OCI-LY7 (cell line): ENCODE measurements around the gene CARD11. TPM values are rescaled to one million over a fixed set of nuclear protein-coding genes. Genes with fewer than 3 reads are reported as not detected.
A peak's percentile ranks its signal among the peaks of the same experiment; 100 is the strongest.

Source experiments
- BruUV-seq: library from RNA; stranded (reverse); fragments of 400-500 nt; replicated peaks from 2 replicates; lab custom pipeline; 2021; lab: Mats Ljungman, UMichigan
- CTCF ChIA-PET: fragments of 300-600 bp; sonication (Branson Sonifier 250); formaldehyde crosslinking; loops from one replicate; lab custom pipeline; 2022; ENCODE audit warnings: antibody characterized with exemption; ENCODE audit not compliant: unreplicated experiment; lab: Charles Lee
- POLR2A ChIA-PET: fragments of 300-600 bp; sonication (Branson Sonifier 250); formaldehyde crosslinking; loops from one replicate; lab custom pipeline; 2022; ENCODE audit warnings: antibody characterized with exemption; lab: Charles Lee
- DNase-seq: peaks from one replicate; pipeline ENCODE4 v3.0.0-alpha.2; 2015; ENCODE audit warnings: low spot score
- H2AFZ ChIP-seq: fragments of 200-600 bp; sonication (generic), shearing (Covaris generic); 2 replicates; pipeline ENCODE4 v1.6.1; 2014; ENCODE audit warnings: mild to moderate bottlenecking, antibody characterized with exemption, low read length, moderate library complexity
- H3K27ac ChIP-seq: fragments of 200-600 bp; sonication (generic); 2 replicates; pipeline ENCODE4 v1.5.1; 2014; ENCODE audit warnings: mixed run types, low read depth, mild to moderate bottlenecking, moderate library complexity, low read length, inconsistent platforms; ENCODE audit not compliant: poor library complexity, severe bottlenecking
- H3K36me3 ChIP-seq: fragments of 200-600 bp; sonication (generic); 2 replicates; pipeline ENCODE4 v1.6.1; 2014; ENCODE audit warnings: mild to moderate bottlenecking, antibody characterized with exemption, low read length, moderate library complexity, mixed read lengths; ENCODE audit not compliant: insufficient read depth
- H3K4me1 ChIP-seq: fragments of 200-600 bp; sonication (generic); 2 replicates; pipeline ENCODE4 v1.5.1; 2014; ENCODE audit warnings: mild to moderate bottlenecking, low read length; ENCODE audit not compliant: insufficient read depth, poor library complexity, severe bottlenecking
- H3K4me2 ChIP-seq: fragments of 200-600 bp; sonication (generic); 2 replicates; pipeline ENCODE4 v1.6.1; 2014; ENCODE audit warnings: mild to moderate bottlenecking, low read length
- H3K4me3 ChIP-seq: fragments of 200-600 bp; sonication (generic); 2 replicates; pipeline ENCODE4 v1.5.1; 2014; ENCODE audit warnings: mild to moderate bottlenecking, low read depth, low read length; ENCODE audit not compliant: poor library complexity, severe bottlenecking
- H3K79me2 ChIP-seq: fragments of 200-600 bp; sonication (generic); 2 replicates; pipeline ENCODE4 v1.6.1; 2016; ENCODE audit warnings: low read depth, mild to moderate bottlenecking, low read length, moderate library complexity, mixed read lengths; ENCODE audit not compliant: insufficient read depth
- H3K9me2 ChIP-seq: fragments of 200-600 bp; sonication (generic); 2 replicates; pipeline ENCODE4 v1.6.1; 2016; ENCODE audit warnings: mild to moderate bottlenecking, low read length, mixed read lengths; ENCODE audit not compliant: insufficient read depth
- H3K9me3 ChIP-seq: fragments of 200-600 bp; sonication (generic); 2 replicates; pipeline ENCODE4 v1.6.1; 2014; ENCODE audit warnings: mild to moderate bottlenecking, mixed run types, low read length, mixed read lengths
- H4K20me1 ChIP-seq: fragments of 200-600 bp; sonication (generic); 2 replicates; pipeline ENCODE4 v1.6.1; 2014; ENCODE audit warnings: mild to moderate bottlenecking, antibody characterized with exemption, low read length, moderate library complexity, mixed read lengths; ENCODE audit not compliant: insufficient read depth
- CTCF ChIP-seq: fragments of 200-600 bp; sonication (generic); conservative IDR thresholded peaks from 2 replicates; pipeline ENCODE4 v1.5.1; 2014; ENCODE audit warnings: mild to moderate bottlenecking, antibody characterized with exemption, low read length, moderate library complexity, mixed read lengths
- EZH2phosphoT487 ChIP-seq: fragments of 200-600 bp; sonication (generic); IDR thresholded peaks from 2 replicates; pipeline ENCODE4 v1.6.1; 2018; ENCODE audit warnings: low read depth, borderline replicate concordance, mild to moderate bottlenecking, mixed run types, antibody characterized with exemption, low read length, moderate library complexity, mixed read lengths
- intact Hi-C: fragments of 100-400 bp; cut with micrococcal nuclease; formaldehyde crosslinking; loops from one replicate; pipeline ENCODE4 v1.10.0; 2022; ENCODE audit not compliant: unreplicated experiment
- total RNA-seq, 2 experiments: library from RNA; depleted of rRNA in 1 of 2; stranded (reverse); fragments of >200 nt in 1 of 2; shearing (Covaris generic) in 1 of 2; gene quantifications; 2 replicates each; pipeline ENCODE4 v1.2.3, GENCODE V29; 2014 to 2022

Gene CARD11
- total RNA-seq, 2 experiments from 2014 or later = 33.8 to 63.5 TPM

GRCh38 chr7:2859952-2860351 is 183.7 kb downstream of the CARD11 start:
- intact Hi-C loops = loop anchor here (10.0 kb wide), 2 partner anchors 445 to 1035 kb away; partner anchors contain the start of gene SDK1
- no peaks in the 10 kb centered on the region for H3K9me2 ChIP-seq
- no peaks in the 10 kb centered on the region for H3K9me3 ChIP-seq
- POLR2A ChIA-PET = interaction anchor here (1.2 kb wide), 1 partner anchor 9 kb away, joined by 3 read pairs; no protein-coding TSS in a partner anchor
- CTCF ChIA-PET = no interaction called here
- H3K79me2 ChIP-seq = no peaks in the 10 kb centered on the region
- H3K4me2 ChIP-seq = no peak overlapping the region
- no peak overlapping the region for H3K4me3 ChIP-seq
- peaks cover 9% of the 10 kb centered on the region for H3K4me1 ChIP-seq
- no peaks in the 10 kb centered on the region for H4K20me1 ChIP-seq
- TF ChIP-seq EZH2phosphoT487 (no peak), CTCF (no peak)
- DNase-seq = no peak
- no peak overlapping the region for H3K27ac ChIP-seq
- no TSS peak for BruUV-seq
- H2AFZ ChIP-seq = no peak overlapping the region
- no peaks in the 10 kb centered on the region for H3K36me3 ChIP-seq

GRCh38 chr7:2858621-2859020 is 185.0 kb downstream of the CARD11 start:
- CTCF ChIA-PET = interaction anchor here (0.6 kb wide), 1 partner anchor 211 kb away, joined by 3 read pairs; no protein-coding TSS in a partner anchor
- H3K9me2 ChIP-seq = no peaks in the 10 kb centered on the region
- H3K4me2 ChIP-seq = no peak overlapping the region
- no peak overlapping the region for H2AFZ ChIP-seq
- H4K20me1 ChIP-seq = no peaks in the 10 kb centered on the region
- TF ChIP-seq CTCF (no peak), EZH2phosphoT487 (no peak)
- H3K4me1 ChIP-seq = peaks cover 4% of the 10 kb centered on the region
- H3K9me3 ChIP-seq = no peaks in the 10 kb centered on the region
- H3K79me2 ChIP-seq = no peaks in the 10 kb centered on the region
- POLR2A ChIA-PET = interaction anchor here (0.7 to 1.3 kb wide), 3 partner anchors 9 to 200 kb away, joined by 3 to 6 read pairs (median 4); no protein-coding TSS in a partner anchor
- BruUV-seq = no TSS peak
- DNase-seq = no peak
- H3K36me3 ChIP-seq = no peaks in the 10 kb centered on the region
- H3K4me3 ChIP-seq = no peak overlapping the region
- intact Hi-C loops = no loop called here
- no peak overlapping the region for H3K27ac ChIP-seq

- Histone ChIP-seq H3K4me2 (no peak overlapping the region), H4K20me1 (no peaks in the 10 kb centered on the region), H3K9me3 (no peaks in the 10 kb centered on the region), H3K4me1 (no peaks in the 10 kb centered on the region), H3K27ac (no peak overlapping the region), H3K79me2 (no peaks in the 10 kb centered on the region), H3K4me3 (no peak overlapping the region), H3K36me3 (no peaks in the 10 kb centered on the region), H3K9me2 (no peaks in the 10 kb centered on the region), H2AFZ (0 out of 2 replicates have a peak overlapping the region, but pooled peaks have one; percentile 11)
- ChIA-PET POLR2A (interaction anchor here (0.6 to 0.9 kb wide), 3 partner anchors 8 to 296 kb away, joined by 4 read pairs; no protein-coding TSS in a partner anchor), CTCF (no interaction called here)
- BruUV-seq = no TSS peak
- DNase-seq = no peak
- intact Hi-C loops = no loop called here
- TF ChIP-seq EZH2phosphoT487 = no peak
- no peak for TF ChIP-seq CTCF
Measured at GRCh38 chr7:2856388-2857169, 187.1 kb downstream of the CARD11 start.
